ENCODE results near the gene GNAI3.
A peak's percentile ranks its signal among the peaks of the same experiment; 100 is the strongest.

Gene GNAI3

GRCh38 chr1:109527098-109527811 is 21.2 kb upstream of the GNAI3 start:
- no peak for DNase-seq (ENCODE audit: low read depth)

- no peak for DNase-seq (ENCODE audit: low read depth)
Measured at GRCh38 chr1:109527846-109528695, 20.3 kb upstream of the GNAI3 start.

GRCh38 chr1:109528712-109529111 is 19.7 kb upstream of the GNAI3 start:
- no peak for DNase-seq (ENCODE audit: low read depth)

- DNase-seq (ENCODE audit: low read depth) = no peak
Measured at GRCh38 chr1:109529881-109530456, 18.4 kb upstream of the GNAI3 start.

GRCh38 chr1:109530457-109531087 is 17.8 kb upstream of the GNAI3 start:
- no peak for DNase-seq (ENCODE audit: low read depth)

GRCh38 chr1:109531380-109531779 is 17.0 kb upstream of the GNAI3 start:
- DNase-seq (ENCODE audit: low read depth) = no peak

GRCh38 chr1:109531826-109532364 is 16.5 kb upstream of the GNAI3 start:
- DNase-seq (ENCODE audit: low read depth) = no peak

GRCh38 chr1:109532365-109533136 is 15.9 kb upstream of the GNAI3 start:
- DNase-seq (ENCODE audit: low read depth) = peak; percentile 92

GRCh38 chr1:109534307-109534858 is 14.0 kb upstream of the GNAI3 start:
- DNase-seq (ENCODE audit: low read depth) = no peak

- no peak for DNase-seq (ENCODE audit: low read depth)
Measured at GRCh38 chr1:109535481-109535880, 12.9 kb upstream of the GNAI3 start.

GRCh38 chr1:109535971-109536491 is 12.4 kb upstream of the GNAI3 start:
- no peak for DNase-seq (ENCODE audit: low read depth)

GRCh38 chr1:109537450-109538178 is 10.8 kb upstream of the GNAI3 start:
- DNase-seq (ENCODE audit: low read depth) = no peak

- DNase-seq (ENCODE audit: low read depth) = no peak
Measured at GRCh38 chr1:109538827-109539555, 9.4 kb upstream of the GNAI3 start.

- no peak for DNase-seq (ENCODE audit: low read depth)
Measured at GRCh38 chr1:109539676-109540075, 8.7 kb upstream of the GNAI3 start, which contains the start of gene GPR61. TSS of gene GPR61 (plus strand) at chr1:109539872. CDS start at chr1:109543023, 3,151 bp downstream.

- no peak for DNase-seq (ENCODE audit: low read depth)
Measured at GRCh38 chr1:109541102-109541501, 7.3 kb upstream of the GNAI3 start.

GRCh38 chr1:109542657-109543056 is 5.8 kb upstream of the GNAI3 start:
- no peak for DNase-seq (ENCODE audit: low read depth)

- DNase-seq (ENCODE audit: low read depth) = no peak
Measured at GRCh38 chr1:109543283-109543987, 5.0 kb upstream of the GNAI3 start.

- DNase-seq (ENCODE audit: low read depth) = no peak
Measured at GRCh38 chr1:109543988-109544735, 4.3 kb upstream of the GNAI3 start.
